SK-N-SH (cell line): Measurements from ENCODE around the gene MYL12B. TPM values are rescaled to one million over a fixed set of nuclear protein-coding genes. Genes with fewer than 3 reads are reported as not detected.

Experiments
- CTCF ChIA-PET: fragments of 300-600, 350-600 bp; formaldehyde crosslinking; extraction: SDS; loops from one replicate; lab custom pipeline; 2021; lab: Yijun Ruan, JAX
- POLR2A ChIA-PET: fragments of 350-600 bp; sonication (Branson Sonifier 250); formaldehyde crosslinking; extraction: SDS; loops from one replicate; lab custom pipeline; 2020; ENCODE audit warnings: antibody characterized with exemption, inconsistent platforms; lab: Yijun Ruan, JAX
- DNase-seq: peaks from one replicate; pipeline ENCODE4 v3.0.0; 2012
- H2AFZ ChIP-seq: fragments of 200-600 bp; sonication (generic); 2 replicates; pipeline ENCODE4 v1.8.1; 2016; ENCODE audit warnings: antibody characterized with exemption, mild to moderate bottlenecking, low read depth
- H3F3A ChIP-seq: fragments of 200-600 bp; sonication (generic); replicated peaks from 2 replicates; pipeline ENCODE3; 2016; ENCODE audit warnings: antibody characterized with exemption, mild to moderate bottlenecking; ENCODE audit not compliant: insufficient read depth
- H3K27ac ChIP-seq, 2 experiments: fragments of 200-500 bp in 1 of 2; fragments of 200-600 bp in 1 of 2; sonication (Bioruptor generic) in 1 of 2; sonication (generic), shearing (Covaris generic) in 1 of 2; 2 replicates each; pipeline versions ENCODE4 v1.5.1 to v1.6.1; 2014 to 2016; ENCODE audit warnings: low read depth in 2 of 2, inconsistent platforms in 1 of 2, low read length in 1 of 2, mild to moderate bottlenecking in 1 of 2, mixed read lengths in 1 of 2
- H3K27me3 ChIP-seq: fragments of 200-600 bp; sonication (generic), shearing (Covaris generic); 2 replicates; pipeline ENCODE4 v1.6.1; 2016; ENCODE audit warnings: mixed run types; ENCODE audit not compliant: insufficient read depth
- H3K36me3 ChIP-seq, 2 experiments: fragments of 200-500 bp in 1 of 2; fragments of 200-600 bp in 1 of 2; sonication (Bioruptor generic) in 1 of 2; sonication (generic) in 1 of 2; replicated peaks in 1 of 2; 2 replicates each; pipeline versions ENCODE3 to v1.5.1; 2014 to 2016; ENCODE audit warnings: low read length in 1 of 2, mild to moderate bottlenecking in 1 of 2; ENCODE audit not compliant: insufficient read depth in 2 of 2, control insufficient read depth in 1 of 2
- H3K4me1 ChIP-seq, 2 experiments: fragments of 200-500 bp in 1 of 2; fragments of 200-600 bp in 1 of 2; sonication (Bioruptor generic) in 1 of 2; sonication (generic), shearing (Covaris generic) in 1 of 2; 2 replicates each; pipeline versions ENCODE4 v1.5.1 to v1.6.1; 2014 to 2016; ENCODE audit warnings: low read depth in 1 of 2, low read length in 1 of 2, mixed run types in 1 of 2; ENCODE audit not compliant: insufficient read depth in 2 of 2, control insufficient read depth in 1 of 2
- H3K4me2 ChIP-seq: fragments of 200-600 bp; sonication (generic), shearing (Covaris generic); 2 replicates; pipeline ENCODE4 v1.6.1; 2017; ENCODE audit warnings: mixed run types
- H3K4me3 ChIP-seq, 2 experiments: fragments of 200-500 bp in 1 of 2; fragments of 200-600 bp in 1 of 2; sonication (Bioruptor generic) in 1 of 2; sonication (generic), shearing (Covaris generic) in 1 of 2; 2 replicates each; pipeline versions ENCODE4 v1.5.1 to v1.8.1; 2014 to 2016; ENCODE audit warnings: low read depth in 2 of 2, inconsistent platforms in 1 of 2, low read length in 1 of 2, mild to moderate bottlenecking in 1 of 2, mixed read lengths in 1 of 2, moderate library complexity in 1 of 2
- H3K79me2 ChIP-seq: fragments of 200-600 bp; sonication (generic); 2 replicates; pipeline ENCODE4 v1.8.1; 2017; ENCODE audit warnings: mild to moderate bottlenecking; ENCODE audit not compliant: insufficient read depth
- H3K9ac ChIP-seq: fragments of 200-600 bp; sonication (generic); 2 replicates; pipeline ENCODE4 v1.6.1; 2017; ENCODE audit warnings: mixed run types
- H3K9me2 ChIP-seq: fragments of 200-600 bp; sonication (generic); 2 replicates; pipeline ENCODE4 v1.6.1; 2017; ENCODE audit warnings: mixed run types
- H3K9me3 ChIP-seq: fragments of 200-600 bp; sonication (generic); 2 replicates; pipeline ENCODE4 v1.6.1; 2017; ENCODE audit warnings: mixed run types, mild to moderate bottlenecking, moderate library complexity
- H4K20me1 ChIP-seq: fragments of 200-600 bp; sonication (generic); 2 replicates; pipeline ENCODE4 v1.6.1; 2017; ENCODE audit warnings: mild to moderate bottlenecking, mixed run types; ENCODE audit not compliant: insufficient read depth
- CHD2 ChIP-seq: fragments of 150-350 bp; IDR thresholded peaks from 2 replicates; pipeline ENCODE4 v1.6.1; 2018; ENCODE audit warnings: low read length; ENCODE audit not compliant: partially characterized antibody
- CTCF ChIP-seq: fragments of 200-600 bp; sonication (generic); IDR thresholded peaks from 2 replicates; pipeline ENCODE4 v1.6.1; 2017; ENCODE audit warnings: antibody characterized with exemption, mild to moderate bottlenecking, moderate library complexity
- ELF1 ChIP-seq: IDR thresholded peaks from 2 replicates; pipeline ENCODE4 v1.4.0; 2012
- EP300 ChIP-seq, 2 experiments: IDR thresholded peaks; 2 replicates each; pipeline versions ENCODE4 v1.4.0 to v1.6.1; 2012; ENCODE audit warnings: borderline replicate concordance in 1 of 2, low read depth in 1 of 2, low read length in 1 of 2
- FOXJ3 ChIP-seq: sonication (generic); formaldehyde crosslinking; IDR thresholded peaks from 2 replicates; pipeline ENCODE4 v1.5.1; 2020; ENCODE audit warnings: mild to moderate bottlenecking, missing genetic modification reagents
- GABPA ChIP-seq: IDR thresholded peaks from 2 replicates; pipeline ENCODE4 v1.4.0; 2012; ENCODE audit warnings: low read depth, mild to moderate bottlenecking
- GATA2 ChIP-seq: sonication (generic); formaldehyde crosslinking; IDR thresholded peaks from 2 replicates; pipeline ENCODE4 v1.5.0; 2020; ENCODE audit warnings: mild to moderate bottlenecking, missing genetic modification reagents
- IRF3 ChIP-seq: fragments of 150-350 bp; IDR thresholded peaks from 2 replicates; pipeline ENCODE4 v1.6.1; 2016; ENCODE audit warnings: mild to moderate bottlenecking, low read depth, low read length
- JUND ChIP-seq: IDR thresholded peaks from 2 replicates; pipeline ENCODE4 v1.4.0; 2012
- MAX ChIP-seq: IDR thresholded peaks from 2 replicates; pipeline ENCODE4 v1.4.0; 2012; ENCODE audit warnings: low read depth
- MEF2A ChIP-seq: IDR thresholded peaks from 2 replicates; pipeline ENCODE4 v1.4.0; 2012; ENCODE audit warnings: low read depth, borderline replicate concordance
- MXI1 ChIP-seq: IDR thresholded peaks from 2 replicates; pipeline ENCODE4 v1.6.1; 2012; ENCODE audit warnings: mild to moderate bottlenecking, low read depth, low read length, improper control_type of control experiment
- NRF1 ChIP-seq: IDR thresholded peaks from 2 replicates; pipeline ENCODE4 v1.6.1; 2012; ENCODE audit warnings: low read depth, mild to moderate bottlenecking, low read length
- PBX3 ChIP-seq: IDR thresholded peaks from 2 replicates; pipeline ENCODE4; 2012
- POLR2AphosphoS5 ChIP-seq: IDR thresholded peaks from 2 replicates; pipeline ENCODE4 v1.6.1; 2012; ENCODE audit warnings: low read depth, low read length
- RAD21 ChIP-seq: IDR thresholded peaks from 2 replicates; pipeline ENCODE4 v1.6.1; 2012; ENCODE audit warnings: mild to moderate bottlenecking, low read length
- REST ChIP-seq: IDR thresholded peaks from 2 replicates; pipeline ENCODE4 v1.6.1; 2012; ENCODE audit warnings: mild to moderate bottlenecking, low read depth, low read length, moderate library complexity
- RFX5 ChIP-seq: IDR thresholded peaks from 2 replicates; pipeline ENCODE4 v1.6.1; 2012; ENCODE audit warnings: mild to moderate bottlenecking, improper control_type of control experiment, low read length
- RXRA ChIP-seq: IDR thresholded peaks from 2 replicates; pipeline ENCODE4 v1.4.0; 2012; ENCODE audit warnings: low read depth, mild to moderate bottlenecking, borderline replicate concordance
- SIN3A ChIP-seq: IDR thresholded peaks from 2 replicates; pipeline ENCODE4 v1.6.1; 2012; ENCODE audit warnings: low read depth, mild to moderate bottlenecking, low read length, moderate library complexity, borderline replicate concordance
- SMC3 ChIP-seq: IDR thresholded peaks from 2 replicates; pipeline ENCODE4 v1.6.1; 2012; ENCODE audit warnings: low read depth, low read length, improper control_type of control experiment
- TAF1 ChIP-seq: IDR thresholded peaks from 2 replicates; pipeline ENCODE4 v1.6.1; 2012; ENCODE audit warnings: low read depth, mild to moderate bottlenecking, low read length, moderate library complexity, borderline replicate concordance
- TCF12 ChIP-seq: IDR thresholded peaks from 2 replicates; pipeline ENCODE4 v1.4.0; 2012
- TEAD4 ChIP-seq: IDR thresholded peaks from 2 replicates; pipeline ENCODE4 v1.4.0; 2012; ENCODE audit warnings: mild to moderate bottlenecking, borderline replicate concordance; ENCODE audit not compliant: insufficient read depth
- USF1 ChIP-seq: IDR thresholded peaks from 2 replicates; pipeline ENCODE4 v1.4.0; 2012; ENCODE audit warnings: low read depth, borderline replicate concordance
- YY1 ChIP-seq: IDR thresholded peaks from 2 replicates; pipeline ENCODE4 v1.4.0; 2012; ENCODE audit warnings: low read depth, mild to moderate bottlenecking
- WGBS: methylation state at CpG from one replicate; pipeline ENCODE4 v1.1.6; 2017; ENCODE audit warnings: low lambda C conversion rate; 5-methylcytosine and 5-hydroxymethylcytosine counted together
- polyA plus RNA-seq, 3 experiments: library from polyadenylated mRNA; depleted of rRNA; stranded (reverse); fragments of >200 nt; gene quantifications; 2 replicates each; pipeline ENCODE4 v1.2.3, GENCODE V29; 2012

The MYL12B gene
- polyA plus RNA-seq, 1 of the 3 experiments (the other 2 are of a cell fraction): 555 TPM

- Histone ChIP-seq H3K36me3 (peaks cover 45 to 52% of the 10 kb centered on the region in 2 experiments), H3K79me2 (peaks cover 93% of the 10 kb centered on the region), H3F3A (peaks cover 71% of the 10 kb centered on the region), H3K4me3 (peak overlapping the region in 1 of 2 experiments; percentile 7; a peak in 2 of 4 replicates), H3K4me2 (peak overlapping the region; percentile 46), H3K4me1 (peaks cover 5 to 40% of the 10 kb centered on the region in 2 experiments; a peak in 3 of 4 replicates), H3K9me3 (no peaks in the 10 kb centered on the region), H3K9me2 (no peaks in the 10 kb centered on the region), H2AFZ (no peak overlapping the region), H3K27me3 (no peaks in the 10 kb centered on the region), H3K9ac (peak overlapping the region; percentile 34; the same call in 1 of the 2 replicates), H4K20me1 (peaks cover 16% of the 10 kb centered on the region), H3K27ac (peak overlapping the region; percentile 63 to 94; a peak in 3 of 4 replicates)
- 73% methylated on average over 8 of the region's 8 CpGs for WGBS
- CTCF ChIA-PET: interaction anchor here (0.7 kb wide), 1 partner anchor 415 kb away, joined by 3 read pairs; no protein-coding TSS in a partner anchor
- DNase-seq: no peak
- POLR2A ChIA-PET: no interaction called here
- TF ChIP-seq RFX5 (no peak), PBX3 (no peak), RXRA (no peak), JUND (peak; percentile 35), NRF1 (no peak), ELF1 (no peak), GATA2 (CRISPR knock-in tag) (no peak), REST (no peak), RAD21 (no peak), MXI1 (no peak), TCF12 (peak; percentile 4; the same call in 1 of the 2 replicates), GABPA (no peak), SIN3A (no peak), TAF1 (no peak), IRF3 (no peak), TEAD4 (0 out of 2 replicates have a peak, but pooled peaks have one; percentile 42), MEF2A (no peak), SMC3 (no peak), FOXJ3 (CRISPR knock-in tag) (no peak), MAX (no peak), POLR2AphosphoS5 (no peak; the same call in 1 of the 2 replicates), USF1 (no peak), EP300 (IDR thresholded peaks at IDR 0.05; ENCODE audit: borderline replicate concordance in 1 of 2, low read depth in 1 of 2, low read length in 1 of 2) (no peak), YY1 (no peak), CTCF (no peak), CHD2 (no peak)
These were observed 10.5 kb upstream of the MYL12B start for GRCh38 chr18:3251249-3251962.
